OCI-LY1 (cell line): ENCODE data around the gene DCDC2.

Experiments
- H2AFZ ChIP-seq: fragments of 200-600 bp; sonication (generic), shearing (Covaris generic); 2 replicates; pipeline ENCODE4 v1.6.0; 2014; ENCODE audit warnings: antibody characterized with exemption, mild to moderate bottlenecking, low read length
- H3F3A ChIP-seq: fragments of 200-600 bp; sonication (generic), shearing (Covaris generic); 2 replicates; pipeline ENCODE4 v1.6.0; 2014; ENCODE audit warnings: mild to moderate bottlenecking, antibody characterized with exemption, low read length, moderate library complexity; ENCODE audit not compliant: insufficient read depth
- H3K27ac ChIP-seq: fragments of 200-600 bp; sonication (generic); 2 replicates; pipeline ENCODE4 v1.5.1; 2014; ENCODE audit warnings: low read length, mixed run types, mild to moderate bottlenecking, low read depth; ENCODE audit not compliant: poor library complexity, severe bottlenecking
- H3K27me3 ChIP-seq: fragments of 200-600 bp; sonication (generic); 2 replicates; pipeline ENCODE4 v1.6.0; 2014; ENCODE audit warnings: antibody characterized with exemption, mild to moderate bottlenecking, low read length, moderate library complexity; ENCODE audit not compliant: insufficient read depth
- H3K36me3 ChIP-seq: fragments of 200-600 bp; sonication (generic); 2 replicates; pipeline ENCODE4 v1.6.1; 2014; ENCODE audit warnings: mild to moderate bottlenecking, antibody characterized with exemption, low read length, moderate library complexity, mixed read lengths; ENCODE audit not compliant: insufficient read depth
- H3K4me1 ChIP-seq: fragments of 200-600 bp; sonication (generic); 2 replicates; pipeline ENCODE4 v1.5.1; 2014; ENCODE audit warnings: mild to moderate bottlenecking, low read length, moderate library complexity; ENCODE audit not compliant: insufficient read depth, severe bottlenecking
- H3K4me2 ChIP-seq: fragments of 200-600 bp; sonication (generic), shearing (Covaris generic); 2 replicates; pipeline ENCODE4 v1.6.1; 2014; ENCODE audit warnings: low read length
- H3K4me3 ChIP-seq: fragments of 200-600 bp; sonication (generic); 2 replicates; pipeline ENCODE4 v1.5.1; 2014; ENCODE audit warnings: low read length, low read depth, mild to moderate bottlenecking, mixed read lengths; ENCODE audit not compliant: poor library complexity, severe bottlenecking
- H3K79me2 ChIP-seq: fragments of 200-600 bp; shearing (Covaris generic); 2 replicates; pipeline ENCODE4 v1.6.1; 2016; ENCODE audit warnings: mixed run types, low read length, mixed read lengths; ENCODE audit not compliant: insufficient read depth
- H3K9ac ChIP-seq: fragments of 200-600 bp; sonication (generic), shearing (Covaris generic); 2 replicates; pipeline ENCODE4 v1.6.1; 2014; ENCODE audit warnings: mild to moderate bottlenecking, low read length, mixed read lengths
- H3K9me2 ChIP-seq: fragments of 200-600 bp; sonication (generic), shearing (Covaris generic); 2 replicates; pipeline ENCODE4 v1.6.1; 2014; ENCODE audit warnings: low read depth, mild to moderate bottlenecking, low read length, mixed read lengths
- H3K9me3 ChIP-seq: fragments of 200-600 bp; shearing (Covaris generic); 2 replicates; pipeline ENCODE4 v1.6.1; 2014; ENCODE audit warnings: low read length, mixed read lengths
- H4K20me1 ChIP-seq: fragments of 200-600 bp; sonication (generic), shearing (Covaris generic); 2 replicates; pipeline ENCODE4 v1.6.0; 2016; ENCODE audit warnings: mild to moderate bottlenecking, low read length; ENCODE audit not compliant: insufficient read depth
- CTCF ChIP-seq: fragments of 200-600 bp; sonication (generic), shearing (Covaris generic); IDR thresholded peaks from 2 replicates; pipeline ENCODE4 v1.5.1; 2017; ENCODE audit warnings: mild to moderate bottlenecking, antibody characterized with exemption, low read length, moderate library complexity, mixed read lengths
- EZH2 ChIP-seq: fragments of 200-600 bp; sonication (generic), shearing (Covaris generic); IDR thresholded peaks from 2 replicates; pipeline ENCODE4 v1.8.0; 2017; ENCODE audit warnings: borderline replicate concordance, mixed run types, mild to moderate bottlenecking, antibody characterized with exemption, low read length, moderate library complexity, mixed read lengths

DCDC2 gene

GRCh38 chr6:24187965-24188577 lies 169.8 kb downstream of the DCDC2 start:
- no peaks in the 10 kb centered on the region for H3K9me3 ChIP-seq
- no peaks in the 10 kb centered on the region for H3K79me2 ChIP-seq
- H3K27me3 ChIP-seq = no peaks in the 10 kb centered on the region
- H3K4me2 ChIP-seq = no peak overlapping the region
- H3K36me3 ChIP-seq = no peaks in the 10 kb centered on the region
- no peaks in the 10 kb centered on the region for H3F3A ChIP-seq
- H3K4me3 ChIP-seq = no peak overlapping the region
- H3K9ac ChIP-seq = no peak overlapping the region
- no peaks in the 10 kb centered on the region for H3K4me1 ChIP-seq
- no peak for TF ChIP-seq EZH2
- TF ChIP-seq CTCF = no peak
- H3K27ac ChIP-seq = no peak overlapping the region
- no peaks in the 10 kb centered on the region for H3K9me2 ChIP-seq
- H4K20me1 ChIP-seq = no peaks in the 10 kb centered on the region
- H2AFZ ChIP-seq = no peak overlapping the region

GRCh38 chr6:24186349-24186748 lies 171.5 kb downstream of the DCDC2 start:
- H2AFZ ChIP-seq = no peak overlapping the region
- H3K79me2 ChIP-seq = no peaks in the 10 kb centered on the region
- no peaks in the 10 kb centered on the region for H3K27me3 ChIP-seq
- H3K27ac ChIP-seq = no peak overlapping the region
- no peak overlapping the region for H3K9ac ChIP-seq
- no peaks in the 10 kb centered on the region for H3K36me3 ChIP-seq
- no peak for TF ChIP-seq CTCF
- H3K4me3 ChIP-seq = no peak overlapping the region
- no peaks in the 10 kb centered on the region for H3K4me1 ChIP-seq
- H3K9me3 ChIP-seq = 0 out of 2 replicates have a peak, but pooled peaks cover 2% of the 10 kb centered on the region
- H3K9me2 ChIP-seq = no peaks in the 10 kb centered on the region
- no peaks in the 10 kb centered on the region for H4K20me1 ChIP-seq
- H3K4me2 ChIP-seq = no peak overlapping the region
- no peaks in the 10 kb centered on the region for H3F3A ChIP-seq

- no peaks in the 10 kb centered on the region for H3K79me2 ChIP-seq
- 0 out of 2 replicates have a peak, but pooled peaks cover 2% of the 10 kb centered on the region for H3K9me3 ChIP-seq
- H3K9me2 ChIP-seq = no peaks in the 10 kb centered on the region
- no peaks in the 10 kb centered on the region for H3F3A ChIP-seq
- H3K36me3 ChIP-seq = no peaks in the 10 kb centered on the region
- no peak overlapping the region for H3K9ac ChIP-seq
- no peak overlapping the region for H3K27ac ChIP-seq
- TF ChIP-seq CTCF = no peak
- TF ChIP-seq EZH2 = no peak
- H3K4me3 ChIP-seq = no peak overlapping the region
- no peak overlapping the region for H3K4me2 ChIP-seq
- no peaks in the 10 kb centered on the region for H3K27me3 ChIP-seq
- H2AFZ ChIP-seq = no peak overlapping the region
- no peaks in the 10 kb centered on the region for H4K20me1 ChIP-seq
- no peaks in the 10 kb centered on the region for H3K4me1 ChIP-seq
Observed at GRCh38 chr6:24183584-24183983, 174.3 kb downstream of the DCDC2 start.
